ENCODE data around the gene FAM221B. TPM values are rescaled to one million over a fixed set of nuclear protein-coding genes. Genes with fewer than 3 reads are reported as not detected.

Gene FAM221B
- total RNA-seq, 4 donors from 2014 or later: not detected

DNA sequence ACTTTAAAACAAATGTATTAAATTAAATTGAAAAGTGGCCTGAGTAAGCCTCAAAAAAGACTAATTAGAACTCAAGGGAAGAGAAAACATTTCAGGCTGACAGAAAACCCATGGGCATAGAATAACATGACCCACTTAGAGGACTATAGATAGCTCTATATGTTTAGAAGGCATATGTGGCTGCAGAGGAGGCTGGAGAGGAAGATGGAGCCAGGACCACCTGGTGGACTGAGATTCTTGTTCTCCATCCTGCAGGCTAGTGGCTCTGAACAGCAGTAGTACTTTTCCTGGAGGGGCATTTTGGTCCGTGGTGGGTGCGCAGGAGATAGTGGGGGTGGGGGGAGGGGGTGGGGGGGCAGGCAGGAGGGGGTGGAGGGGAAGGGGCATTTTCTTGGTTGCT, 47.5 kb downstream of the FAM221B start:
- Histone ChIP-seq H3K36me3 (no peaks in the 10 kb centered on the region), H3K4me3 (no peak overlapping the region), H3K27me3 (no peaks in the 10 kb centered on the region), H3K4me1 (peaks cover under 1 to 3% of the 10 kb centered on the region in 2 donors), H3K9me3 (no peaks in the 10 kb centered on the region), H3K27ac (no peak overlapping the region)
- DNase-seq: no peak
- intact Hi-C loops (cut with DNase I; ENCODE audit: low total_unique reads): no loop called here
- TF ChIP-seq POLR2A (IDR thresholded peaks at IDR 0.05): no peak
- TF ChIP-seq, protein P1, sequence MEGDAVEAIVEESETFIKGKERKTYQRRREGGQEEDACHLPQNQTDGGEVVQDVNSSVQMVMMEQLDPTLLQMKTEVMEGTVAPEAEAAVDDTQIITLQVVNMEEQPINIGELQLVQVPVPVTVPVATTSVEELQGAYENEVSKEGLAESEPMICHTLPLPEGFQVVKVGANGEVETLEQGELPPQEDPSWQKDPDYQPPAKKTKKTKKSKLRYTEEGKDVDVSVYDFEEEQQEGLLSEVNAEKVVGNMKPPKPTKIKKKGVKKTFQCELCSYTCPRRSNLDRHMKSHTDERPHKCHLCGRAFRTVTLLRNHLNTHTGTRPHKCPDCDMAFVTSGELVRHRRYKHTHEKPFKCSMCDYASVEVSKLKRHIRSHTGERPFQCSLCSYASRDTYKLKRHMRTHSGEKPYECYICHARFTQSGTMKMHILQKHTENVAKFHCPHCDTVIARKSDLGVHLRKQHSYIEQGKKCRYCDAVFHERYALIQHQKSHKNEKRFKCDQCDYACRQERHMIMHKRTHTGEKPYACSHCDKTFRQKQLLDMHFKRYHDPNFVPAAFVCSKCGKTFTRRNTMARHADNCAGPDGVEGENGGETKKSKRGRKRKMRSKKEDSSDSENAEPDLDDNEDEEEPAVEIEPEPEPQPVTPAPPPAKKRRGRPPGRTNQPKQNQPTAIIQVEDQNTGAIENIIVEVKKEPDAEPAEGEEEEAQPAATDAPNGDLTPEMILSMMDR (IDR thresholded peaks at IDR 0.05 in 4 of 5, conservative IDR thresholded peaks at IDR 0.05 in 1 of 5): no peak
- in situ Hi-C loops (cut with MboI; ENCODE audit: low sequenced_read_pairs in 4 of 4): no loop called here
- ATAC-seq: no peak

DNA sequence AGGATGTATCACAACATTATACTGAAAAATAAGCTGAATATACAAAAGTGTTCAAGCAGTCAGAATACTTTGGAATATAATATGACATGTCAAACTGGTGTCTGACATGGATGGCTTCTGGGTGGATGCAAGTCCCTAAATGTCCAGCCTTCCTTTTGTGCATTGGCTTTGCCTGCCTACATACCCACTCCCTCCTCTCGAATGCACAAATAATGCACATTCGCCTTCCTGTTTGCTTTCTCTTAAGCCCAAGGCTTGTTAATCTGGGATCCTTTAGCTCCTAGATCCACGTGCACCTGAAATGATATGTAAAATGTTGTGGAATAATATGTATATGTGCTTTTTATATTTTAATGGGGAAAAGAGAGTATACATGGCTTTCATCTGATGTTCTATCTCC, 50.0 kb downstream of the FAM221B start:
- H3K4me1 ChIP-seq: peaks cover 7 to 15% of the 10 kb centered on the region in 2 donors
- H3K27me3 ChIP-seq: no peaks in the 10 kb centered on the region
- H3K27ac ChIP-seq: no peak overlapping the region
- no peaks in the 10 kb centered on the region for H3K36me3 ChIP-seq
- intact Hi-C loops (cut with DNase I; ENCODE audit: low total_unique reads): no loop called here
- no peak for TF ChIP-seq POLR2A (IDR thresholded peaks at IDR 0.05)
- TF ChIP-seq, protein P1 (IDR thresholded peaks at IDR 0.05 in 4 of 5, conservative IDR thresholded peaks at IDR 0.05 in 1 of 5): no peak
- in situ Hi-C loops (cut with MboI; ENCODE audit: low sequenced_read_pairs in 4 of 4): no loop called here
- ATAC-seq (no peak), DNase-seq (no peak)
- no peak overlapping the region for H3K4me3 ChIP-seq
- H3K9me3 ChIP-seq: no peaks in the 10 kb centered on the region

DNA sequence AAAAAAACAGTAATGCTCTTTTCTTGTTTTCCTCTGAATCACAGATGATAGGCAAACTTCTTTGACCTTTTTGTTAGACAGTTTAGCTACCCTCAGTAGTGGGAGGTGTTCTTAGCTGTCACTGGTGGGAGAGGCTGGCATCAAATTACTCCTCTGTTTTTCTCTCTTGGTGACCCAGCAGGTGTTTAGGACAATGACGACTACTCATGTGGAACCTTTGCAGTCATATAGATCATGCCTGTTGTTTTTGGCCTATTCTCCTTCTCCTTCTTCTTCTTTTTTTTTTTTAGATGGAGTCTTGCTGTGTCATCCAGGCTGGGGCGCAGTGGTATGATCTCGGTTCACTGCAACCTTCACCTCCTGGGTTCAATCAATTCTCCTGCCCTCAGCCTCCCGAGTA, 52.5 kb downstream of the FAM221B start:
- in situ Hi-C loops (cut with MboI; ENCODE audit: low sequenced_read_pairs in 4 of 4): no loop called here
- Histone ChIP-seq H3K27me3 (no peaks in the 10 kb centered on the region), H3K27ac (peak overlapping the region in 1 of 4 donors; percentile 36), H3K4me1 (peaks cover 22 to 26% of the 10 kb centered on the region in 2 donors), H3K9me3 (no peaks in the 10 kb centered on the region), H3K36me3 (no peaks in the 10 kb centered on the region), H3K4me3 (no peak overlapping the region)
- TF ChIP-seq, protein P1 (IDR thresholded peaks at IDR 0.05 in 4 of 5, conservative IDR thresholded peaks at IDR 0.05 in 1 of 5): no peak
- TF ChIP-seq POLR2A (IDR thresholded peaks at IDR 0.05): no peak
- ATAC-seq (peak in 1 of 2 donors; percentile 31), DNase-seq (no peak)
- intact Hi-C loops (cut with DNase I; ENCODE audit: low total_unique reads): no loop called here

DNA sequence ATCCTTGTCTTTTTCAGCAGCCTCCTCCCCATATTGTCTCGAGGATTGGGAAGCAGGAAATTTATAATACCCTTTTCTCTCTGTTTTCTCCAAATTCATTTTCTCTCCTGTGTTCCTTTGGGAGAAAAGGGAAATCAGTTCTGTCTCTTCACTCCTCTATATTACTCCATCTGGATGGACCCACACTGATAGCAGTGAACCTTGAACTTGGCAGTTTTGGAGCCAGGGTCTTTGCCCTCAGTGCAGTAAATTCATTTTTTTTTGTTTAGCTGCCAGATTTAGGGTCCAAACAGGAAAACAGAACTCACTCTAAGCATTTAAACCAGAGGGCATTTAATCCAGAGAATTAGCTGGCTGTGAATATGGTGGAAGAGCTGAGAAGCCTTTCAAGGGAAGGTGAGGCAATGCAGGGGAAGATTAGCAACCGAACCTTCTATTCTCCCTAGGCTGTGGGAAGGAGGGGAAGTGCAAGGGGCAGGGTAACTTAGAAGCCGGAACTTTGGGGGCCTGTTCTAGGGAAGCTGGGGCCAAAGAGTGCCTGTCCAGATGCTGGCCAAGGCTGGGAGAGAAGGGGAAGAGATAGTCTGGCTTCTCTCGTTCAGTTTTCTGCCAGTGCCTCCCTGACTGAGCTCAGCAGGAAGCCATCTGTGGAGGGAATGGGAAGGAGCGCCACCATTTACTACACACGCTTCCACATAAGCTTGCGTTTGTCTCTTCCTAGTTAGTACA, 53.5 kb downstream of the FAM221B start:
- no peaks in the 10 kb centered on the region for H3K27me3 ChIP-seq
- in situ Hi-C loops (cut with MboI; ENCODE audit: low sequenced_read_pairs in 4 of 4): no loop called here
- no peaks in the 10 kb centered on the region for H3K36me3 ChIP-seq
- H3K4me1 ChIP-seq: peaks cover 29 to 35% of the 10 kb centered on the region in 2 donors
- no peak for TF ChIP-seq POLR2A (IDR thresholded peaks at IDR 0.05)
- TF ChIP-seq, protein P1 (IDR thresholded peaks at IDR 0.05 in 4 of 5, conservative IDR thresholded peaks at IDR 0.05 in 1 of 5): no peak
- DNase-seq (peak in 1 of 2 donors; percentile 29), ATAC-seq (peak in 1 of 2 donors; percentile 34)
- no peak overlapping the region for H3K27ac ChIP-seq
- H3K9me3 ChIP-seq: no peaks in the 10 kb centered on the region
- intact Hi-C loops (cut with DNase I; ENCODE audit: low total_unique reads): no loop called here
- no peak overlapping the region for H3K4me3 ChIP-seq
